Pericardium fibroblast (primary cell): ENCODE measurements around the gene LMTK3. TPM values are rescaled to one million over a fixed set of nuclear protein-coding genes. Genes with fewer than 3 reads are reported as not detected.

Experiments used
- total RNA-seq: library from RNA; depleted of rRNA; stranded (reverse); fragments of >200 nt; gene quantifications from 2 replicates; pipeline ENCODE4 v1.2.3, GENCODE V29; 2015

LMTK3 gene
- total RNA-seq = not detected in 2 replicates

GRCh38 chr19:48511800-48512503 lies at the start of gene LMTK3:
Gene LMTK3 (minus strand): TSS chr19:48511835. CDS start chr19:48511576, 259 bp downstream.

GRCh38 chr19:48551437-48552302 lies 40.0 kb upstream of the LMTK3 start, which contains the start of gene SULT2B1:
Gene SULT2B1 (plus strand): TSS chr19:48552172. CDS start chr19:48552253, 81 bp downstream.

GRCh38 chr19:48469289-48469881 lies 42.2 kb downstream of the LMTK3 start, which contains the start of gene CYTH2:
Gene CYTH2 (plus strand): TSS chr19:48469369. CDS start chr19:48469508, 139 bp downstream.

GRCh38 chr19:48455171-48455907 lies 56.3 kb downstream of the LMTK3 start, which contains the start of gene KCNJ14:
Gene KCNJ14 (plus strand): TSS chr19:48455574. CDS start chr19:48461725, 6,151 bp downstream.

GRCh38 chr19:48445606-48446481 lies 65.8 kb downstream of the LMTK3 start, which contains the start of gene GRWD1:
Gene GRWD1 (plus strand): TSS chr19:48445983. CDS start chr19:48446006, 23 bp downstream.

Other genes with a start within 250 kb of the LMTK3 start
- gene ZNF114, start 241.8 kb downstream of the LMTK3 start, total RNA-seq = 0.12 TPM in 1 of 2 replicates, not detected in the other
- 125 and 282 TPM in 2 replicates for gene EMP3, start 186.3 kb downstream of the LMTK3 start, total RNA-seq
- 3.7 and 20.3 TPM in 2 replicates for gene TMEM143, start 147.9 kb downstream of the LMTK3 start, total RNA-seq
- gene SYNGR4, start 147.5 kb downstream of the LMTK3 start, total RNA-seq = not detected in 2 replicates
- 222 and 228 TPM in 2 replicates for gene KDELR1, start 120.3 kb downstream of the LMTK3 start, total RNA-seq
- gene GRIN2D, start 118.2 kb downstream of the LMTK3 start, total RNA-seq = 1.4 and 5.0 TPM in 2 replicates
- 17.7 and 23.2 TPM in 2 replicates for gene GRWD1, start 65.9 kb downstream of the LMTK3 start, total RNA-seq
- gene KCNJ14, start 56.3 kb downstream of the LMTK3 start, total RNA-seq = 0.35 and 1.8 TPM in 2 replicates
- gene CYTH2, start 42.5 kb downstream of the LMTK3 start, total RNA-seq = 28.1 and 37.5 TPM in 2 replicates
- 0.23 TPM in 1 of 2 replicates, not detected in the other for gene SULT2B1, start 40.3 kb upstream of the LMTK3 start, total RNA-seq
- gene SPACA4, start 94.9 kb upstream of the LMTK3 start, total RNA-seq = not detected in 2 replicates
- gene FAM83E, start 103.2 kb upstream of the LMTK3 start, total RNA-seq = not detected in 2 replicates
- 2,965 and 4,008 TPM in 2 replicates for gene RPL18, start 107.3 kb upstream of the LMTK3 start, total RNA-seq
- 10.4 and 15.2 TPM in 2 replicates for gene SPHK2, start 107.7 kb upstream of the LMTK3 start, total RNA-seq
- 2.7 and 3.7 TPM in 2 replicates for gene DBP, start 125.5 kb upstream of the LMTK3 start, total RNA-seq
- 2.5 and 2.6 TPM in 2 replicates for gene CA11, start 134.4 kb upstream of the LMTK3 start, total RNA-seq
- gene NTN5, start 161.2 kb upstream of the LMTK3 start, total RNA-seq = 0.60 TPM in 1 of 2 replicates, not detected in the other
- not detected in 2 replicates for gene FUT2, start 184.1 kb upstream of the LMTK3 start, total RNA-seq
- 3.2 and 3.8 TPM in 2 replicates for gene MAMSTR, start 207.9 kb upstream of the LMTK3 start, total RNA-seq
- 2.3 and 6.4 TPM in 2 replicates for gene RASIP1, start 228.8 kb upstream of the LMTK3 start, total RNA-seq
- not detected in 2 replicates for gene IZUMO1, start 235.1 kb upstream of the LMTK3 start, total RNA-seq
- gene FUT1, start 240.8 kb upstream of the LMTK3 start, total RNA-seq = 0.17 and 1.8 TPM in 2 replicates
- not detected in 2 replicates for gene FGF21, start 243.7 kb upstream of the LMTK3 start, total RNA-seq